ENCODE measurements around the gene TMC8. TPM values are rescaled to one million over a fixed set of nuclear protein-coding genes. Genes with fewer than 3 reads are reported as not detected.

TMC8 gene
- polyA plus RNA-seq, 4 donors = 1.3 to 7.8 (median 4.9) TPM

DNA sequence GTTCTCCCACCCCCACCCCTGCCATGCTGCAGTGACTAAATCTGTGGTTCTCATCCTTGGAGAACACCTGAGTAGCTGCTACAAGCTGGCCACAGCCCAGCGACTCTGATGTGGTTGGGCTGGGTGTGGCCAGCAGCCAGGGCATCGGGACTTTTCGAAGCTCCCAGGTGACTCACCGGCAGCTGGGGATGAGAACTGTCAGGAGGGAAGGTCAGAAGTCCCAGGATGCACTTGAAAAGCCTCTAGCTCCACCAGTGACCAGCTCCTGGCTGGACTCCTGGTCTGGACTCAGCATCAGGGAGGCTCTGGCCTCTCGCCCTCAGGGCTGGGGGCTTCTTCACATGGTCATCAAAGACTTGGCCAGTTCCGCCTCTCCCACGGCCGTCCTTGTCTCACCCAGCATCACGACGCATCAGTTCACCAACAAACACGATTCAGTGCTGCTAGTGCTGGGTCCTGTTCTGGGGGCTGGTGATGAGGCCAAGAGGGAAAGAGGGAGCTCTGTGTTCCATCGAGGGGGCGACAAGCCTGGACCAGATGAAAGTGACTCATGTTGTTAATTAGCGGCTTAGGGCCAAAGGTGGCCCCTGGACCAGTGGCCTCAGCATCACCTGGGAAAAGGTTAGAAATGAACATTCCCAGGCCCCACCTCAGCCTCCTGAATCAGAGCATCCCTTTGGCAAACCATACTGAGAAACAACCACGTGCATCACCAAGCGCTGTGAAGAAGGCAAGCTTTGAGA is 11.7 kb downstream of the TMC8 start:
- WGBS, 3 donors = 24 to 68% (median 49%) methylated on average over 16 of the region's 16 CpGs
- Histone ChIP-seq H3K27me3 (ENCODE audit: control insufficient read depth in 3 of 3, insufficient read depth in 3 of 3, low read length in 3 of 3) (no peaks in the 10 kb centered on the region), H3K4me1 (ENCODE audit: control insufficient read depth in 3 of 3, insufficient read depth in 2 of 3, low read depth in 1 of 3, low read length in 2 of 3) (peaks cover 3 to 74% (median 7%) of the 10 kb centered on the region in 3 donors), H3K27ac (ENCODE audit: low read depth in 1 of 3, low read length in 2 of 3) (peak overlapping the region in 2 of 3 donors; percentile 38 to 44), H3K9me3 (ENCODE audit: control insufficient read depth in 2 of 2, insufficient read depth in 1 of 2, low read depth in 1 of 2, low read length in 1 of 2) (no peaks in the 10 kb centered on the region), H3K4me3 (ENCODE audit: low read depth in 1 of 3, low read length in 3 of 3) (no peak overlapping the region), H3K36me3 (ENCODE audit: control insufficient read depth in 3 of 3, insufficient read depth in 2 of 3, low read depth in 1 of 3, low read length in 3 of 3) (peaks cover 0 to 5% (median 2%) of the 10 kb centered on the region in 3 donors)
- FAIRE-seq (no peak), DNase-seq (peak; percentile 61 to 91)

GRCh38 chr17:78143214-78144146 is 12.9 kb downstream of the TMC8 start:
- no peak for FAIRE-seq
- no peak for DNase-seq
- Histone ChIP-seq H3K27me3 (ENCODE audit: control insufficient read depth in 3 of 3, insufficient read depth in 3 of 3, low read length in 3 of 3) (no peaks in the 10 kb centered on the region), H3K4me1 (ENCODE audit: control insufficient read depth in 3 of 3, insufficient read depth in 2 of 3, low read depth in 1 of 3, low read length in 2 of 3) (peaks cover 3 to 80% (median 12%) of the 10 kb centered on the region in 3 donors), H3K36me3 (ENCODE audit: control insufficient read depth in 3 of 3, insufficient read depth in 2 of 3, low read depth in 1 of 3, low read length in 3 of 3) (peaks cover 0 to 5% (median 2%) of the 10 kb centered on the region in 3 donors), H3K9me3 (ENCODE audit: control insufficient read depth in 2 of 2, insufficient read depth in 1 of 2, low read depth in 1 of 2, low read length in 1 of 2) (no peaks in the 10 kb centered on the region), H3K4me3 (ENCODE audit: low read depth in 1 of 3, low read length in 3 of 3) (no peak overlapping the region), H3K27ac (ENCODE audit: low read depth in 1 of 3, low read length in 2 of 3) (peak overlapping the region in 2 of 3 donors; percentile 73 to 78)
- WGBS, 3 donors = 88 to 89% (median 89%) methylated on average over 20 to 21 of the region's 21 CpGs

GRCh38 chr17:78144147-78144719 is 13.7 kb downstream of the TMC8 start:
- no peaks in the 10 kb centered on the region for H3K9me3 ChIP-seq (ENCODE audit: control insufficient read depth in 2 of 2, insufficient read depth in 1 of 2, low read depth in 1 of 2, low read length in 1 of 2)
- WGBS, 3 donors = 27 to 34% (median 30%) methylated on average over 11 of the region's 11 CpGs
- peaks cover 0 to 5% (median 2%) of the 10 kb centered on the region in 3 donors for H3K36me3 ChIP-seq (ENCODE audit: control insufficient read depth in 3 of 3, insufficient read depth in 2 of 3, low read depth in 1 of 3, low read length in 3 of 3)
- no peaks in the 10 kb centered on the region for H3K27me3 ChIP-seq (ENCODE audit: control insufficient read depth in 3 of 3, insufficient read depth in 3 of 3, low read length in 3 of 3)
- H3K4me3 ChIP-seq (ENCODE audit: low read depth in 1 of 3, low read length in 3 of 3) = no peak overlapping the region
- H3K4me1 ChIP-seq (ENCODE audit: control insufficient read depth in 3 of 3, insufficient read depth in 2 of 3, low read depth in 1 of 3, low read length in 2 of 3) = peaks cover 3 to 85% (median 12%) of the 10 kb centered on the region in 3 donors
- peak; percentile 83 to 85 for DNase-seq
- FAIRE-seq = no peak
- H3K27ac ChIP-seq (ENCODE audit: low read depth in 1 of 3, low read length in 2 of 3) = peak overlapping the region; percentile 32 to 78 (median 73)

DNA sequence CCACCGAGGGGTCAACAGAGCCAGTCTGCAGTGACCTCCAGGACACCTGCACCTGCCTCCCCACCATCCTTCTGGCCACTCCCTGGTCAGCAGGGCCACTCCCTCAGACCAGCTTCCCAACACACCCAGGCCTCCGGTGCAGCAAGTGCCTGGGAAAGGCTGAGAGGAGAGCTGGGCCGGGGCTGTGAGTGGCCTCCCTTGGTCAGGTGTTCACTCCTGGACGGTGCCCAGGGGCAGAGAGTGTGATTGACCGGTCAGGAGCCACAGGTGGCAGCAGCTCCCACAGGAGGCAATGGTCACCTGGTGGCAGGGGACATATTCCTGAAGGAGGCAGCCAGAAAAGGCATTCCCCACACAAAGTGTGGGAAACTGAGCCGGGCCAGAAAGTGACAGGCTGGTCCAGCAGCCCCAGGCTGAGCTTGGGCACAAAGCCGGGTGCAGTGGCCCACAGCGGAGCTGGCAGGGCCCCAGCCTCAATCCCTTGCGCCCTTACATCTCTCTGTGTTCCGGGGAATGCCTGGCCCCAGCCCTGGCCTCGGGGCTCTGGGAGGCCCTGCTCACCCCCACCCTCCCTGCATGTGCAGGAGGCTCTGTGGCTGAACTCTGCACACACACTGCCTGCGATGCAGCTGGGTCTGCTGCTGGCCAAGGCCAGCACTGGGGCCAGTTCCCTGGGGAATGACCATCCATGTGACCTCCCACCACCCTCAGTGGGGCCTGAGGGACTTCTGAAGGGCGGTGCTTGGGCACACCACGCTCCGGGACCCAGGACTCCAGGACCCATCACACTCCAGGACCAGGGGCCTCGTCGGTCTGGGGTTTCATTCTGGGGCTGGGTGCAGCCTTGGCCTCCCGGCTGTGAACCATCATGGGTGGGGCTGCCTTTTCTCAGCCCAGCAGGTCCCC is 14.4 kb downstream of the TMC8 start:
- H3K4me1 ChIP-seq (ENCODE audit: control insufficient read depth in 3 of 3, insufficient read depth in 2 of 3, low read depth in 1 of 3, low read length in 2 of 3) = peaks cover 3 to 83% (median 12%) of the 10 kb centered on the region in 3 donors
- DNase-seq (peak in 1 of 2 donors; percentile 75), FAIRE-seq (no peak)
- WGBS, 3 donors = 28 to 46% (median 34%) methylated on average over 18 of the region's 18 CpGs
- H3K9me3 ChIP-seq (ENCODE audit: control insufficient read depth in 2 of 2, insufficient read depth in 1 of 2, low read depth in 1 of 2, low read length in 1 of 2) = no peaks in the 10 kb centered on the region
- peaks cover 0 to 5% (median 2%) of the 10 kb centered on the region in 3 donors for H3K36me3 ChIP-seq (ENCODE audit: control insufficient read depth in 3 of 3, insufficient read depth in 2 of 3, low read depth in 1 of 3, low read length in 3 of 3)
- H3K4me3 ChIP-seq (ENCODE audit: low read depth in 1 of 3, low read length in 3 of 3) = no peak overlapping the region
- H3K27me3 ChIP-seq (ENCODE audit: control insufficient read depth in 3 of 3, insufficient read depth in 3 of 3, low read length in 3 of 3) = no peaks in the 10 kb centered on the region
- peak overlapping the region; percentile 32 to 78 (median 73) for H3K27ac ChIP-seq (ENCODE audit: low read depth in 1 of 3, low read length in 2 of 3)

GRCh38 chr17:78146471-78146869 is 15.9 kb downstream of the TMC8 start:
- no peaks in the 10 kb centered on the region for H3K27me3 ChIP-seq (ENCODE audit: control insufficient read depth in 3 of 3, insufficient read depth in 3 of 3, low read length in 3 of 3)
- H3K4me3 ChIP-seq (ENCODE audit: low read depth in 1 of 3, low read length in 3 of 3) = peak overlapping the region in 1 of 3 donors; percentile 15
- no peaks in the 10 kb centered on the region for H3K9me3 ChIP-seq (ENCODE audit: control insufficient read depth in 2 of 2, insufficient read depth in 1 of 2, low read depth in 1 of 2, low read length in 1 of 2)
- 93 to 96% (median 94%) methylated on average over 7 of the region's 7 CpGs for WGBS, 3 donors
- H3K4me1 ChIP-seq (ENCODE audit: control insufficient read depth in 3 of 3, insufficient read depth in 2 of 3, low read depth in 1 of 3, low read length in 2 of 3) = peaks cover 0 to 84% (median 12%) of the 10 kb centered on the region in 3 donors
- peaks cover 0 to 4% (median 2%) of the 10 kb centered on the region in 3 donors for H3K36me3 ChIP-seq (ENCODE audit: control insufficient read depth in 3 of 3, insufficient read depth in 2 of 3, low read depth in 1 of 3, low read length in 3 of 3)
- no peak for FAIRE-seq
- no peak for DNase-seq
- peak overlapping the region in 1 of 3 donors; percentile 78 for H3K27ac ChIP-seq (ENCODE audit: low read depth in 1 of 3, low read length in 2 of 3)

- Histone ChIP-seq H3K4me1 (ENCODE audit: control insufficient read depth in 3 of 3, insufficient read depth in 2 of 3, low read depth in 1 of 3, low read length in 2 of 3) (peaks cover 0 to 84% (median 12%) of the 10 kb centered on the region in 3 donors), H3K9me3 (ENCODE audit: control insufficient read depth in 2 of 2, insufficient read depth in 1 of 2, low read depth in 1 of 2, low read length in 1 of 2) (no peaks in the 10 kb centered on the region), H3K4me3 (ENCODE audit: low read depth in 1 of 3, low read length in 3 of 3) (peak overlapping the region in 1 of 3 donors; percentile 15), H3K36me3 (ENCODE audit: control insufficient read depth in 3 of 3, insufficient read depth in 2 of 3, low read depth in 1 of 3, low read length in 3 of 3) (peaks cover 0 to 2% (median 1%) of the 10 kb centered on the region in 3 donors), H3K27ac (ENCODE audit: low read depth in 1 of 3, low read length in 2 of 3) (peak overlapping the region in 1 of 3 donors; percentile 78), H3K27me3 (ENCODE audit: control insufficient read depth in 3 of 3, insufficient read depth in 3 of 3, low read length in 3 of 3) (no peaks in the 10 kb centered on the region)
- no peak for FAIRE-seq
- DNase-seq = no peak
- WGBS, 3 donors = 79 to 85% (median 85%) methylated on average over 6 of the region's 6 CpGs
These were observed 16.3 kb downstream of the TMC8 start for GRCh38 chr17:78146881-78147280.

DNA sequence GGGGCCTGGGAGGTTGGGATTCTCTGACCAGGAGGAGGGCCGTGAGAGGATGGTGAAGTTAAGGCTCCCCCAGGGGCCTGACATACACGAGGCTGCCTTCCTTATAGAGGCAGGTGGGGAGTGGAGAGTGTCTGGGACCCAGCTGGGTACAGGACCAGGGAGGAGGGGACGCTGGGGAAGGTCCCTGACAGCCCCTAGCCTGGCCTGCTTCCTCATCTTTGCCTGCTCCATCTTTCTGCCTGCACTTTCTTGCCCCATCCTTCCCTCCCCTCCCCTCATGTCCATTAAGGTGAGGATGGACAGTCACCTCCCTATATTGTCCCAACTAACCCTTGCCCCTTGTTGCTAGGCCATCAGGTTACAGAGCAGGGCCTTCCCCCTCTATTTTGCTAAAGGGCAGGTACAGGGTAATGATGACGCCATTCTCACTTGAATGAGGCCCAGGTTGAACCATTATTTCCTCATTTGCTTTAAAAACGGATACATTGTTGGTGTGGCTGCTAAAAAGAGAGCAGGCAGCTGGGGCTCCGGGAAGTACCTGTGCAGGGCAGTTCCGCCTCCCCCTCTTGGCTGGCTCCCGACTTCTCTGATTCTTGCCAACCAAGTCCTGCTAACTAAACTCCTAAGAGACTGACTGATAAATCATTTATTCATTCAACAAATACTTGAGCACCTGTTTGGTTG is 16.9 kb downstream of the TMC8 start:
- peaks cover 0 to 79% (median 12%) of the 10 kb centered on the region in 3 donors for H3K4me1 ChIP-seq (ENCODE audit: control insufficient read depth in 3 of 3, insufficient read depth in 2 of 3, low read depth in 1 of 3, low read length in 2 of 3)
- peaks cover 0 to 2% (median 0%) of the 10 kb centered on the region in 3 donors for H3K36me3 ChIP-seq (ENCODE audit: control insufficient read depth in 3 of 3, insufficient read depth in 2 of 3, low read depth in 1 of 3, low read length in 3 of 3)
- no peaks in the 10 kb centered on the region for H3K27me3 ChIP-seq (ENCODE audit: control insufficient read depth in 3 of 3, insufficient read depth in 3 of 3, low read length in 3 of 3)
- H3K9me3 ChIP-seq (ENCODE audit: control insufficient read depth in 2 of 2, insufficient read depth in 1 of 2, low read depth in 1 of 2, low read length in 1 of 2) = no peaks in the 10 kb centered on the region
- FAIRE-seq (no peak), DNase-seq (no peak)
- peak overlapping the region in 2 of 3 donors; percentile 57 to 78 for H3K27ac ChIP-seq (ENCODE audit: low read depth in 1 of 3, low read length in 2 of 3)
- H3K4me3 ChIP-seq (ENCODE audit: low read depth in 1 of 3, low read length in 3 of 3) = peak overlapping the region in 1 of 3 donors; percentile 15
- 32 to 59% (median 39%) methylated on average over 8 of the region's 8 CpGs for WGBS, 3 donors
